H1 (cell line): ENCODE measurements around the gene RPS6KB2. TPM values are rescaled to one million over a fixed set of nuclear protein-coding genes. Genes with fewer than 3 reads are reported as not detected.

ENCODE experiments used
- CTCF ChIA-PET: fragments of 300-600 bp; sonication (Branson Sonifier 250); formaldehyde crosslinking; loops from one replicate; lab custom pipeline; 2021; ENCODE audit not compliant: partially characterized antibody; lab: Charles Lee
- POLR2A ChIA-PET: fragments of 300-600 bp; sonication (Branson Sonifier 250); formaldehyde crosslinking; loops from one replicate; lab custom pipeline; 2021; ENCODE audit warnings: inconsistent platforms; ENCODE audit not compliant: partially characterized antibody; lab: Charles Lee
- DNase-seq, 2 experiments: peaks; one replicate each; pipeline versions ENCODE4 v3.0.0 to v3.0.0-alpha.2; 2010 to 2022; ENCODE audit warnings: low spot score in 2 of 2, low read depth in 1 of 2, mixed read lengths in 1 of 2
- FAIRE-seq: peaks from 2 replicates; lab custom pipeline; 2011; peaks lifted over from hg19 to GRCh38; lab: Jason Lieb, UNC
- H2AFZ ChIP-seq: 2 replicates; pipeline ENCODE4 v1.8.1; 2012; ENCODE audit warnings: low read length, inconsistent platforms
- H2AK5ac ChIP-seq: 2 replicates; pipeline ENCODE4 v1.6.1; 2013; ENCODE audit warnings: low read depth, low read length
- H2BK120ac ChIP-seq: replicated peaks from 2 replicates; pipeline ENCODE3; 2013; ENCODE audit warnings: low read depth, low read length, inconsistent platforms
- H2BK12ac ChIP-seq: 2 replicates; pipeline ENCODE4 v1.6.1; 2013; ENCODE audit warnings: low read depth, low read length
- H2BK15ac ChIP-seq: 2 replicates; pipeline ENCODE4 v1.6.1; 2013; ENCODE audit warnings: low read length
- H2BK20ac ChIP-seq: 2 replicates; pipeline ENCODE4 v1.6.1; 2013; ENCODE audit warnings: low read length
- H2BK5ac ChIP-seq: 2 replicates; pipeline ENCODE4 v1.6.1; 2013; ENCODE audit warnings: low read depth, low read length
- H3K14ac ChIP-seq: 2 replicates; pipeline ENCODE4 v1.6.1; 2013; ENCODE audit warnings: inconsistent platforms; ENCODE audit not compliant: insufficient read length
- H3K18ac ChIP-seq: 2 replicates; pipeline ENCODE4 v1.6.1; 2013; ENCODE audit warnings: low read length; ENCODE audit errors: extremely low read depth
- H3K23ac ChIP-seq: 2 replicates; pipeline ENCODE4 v1.6.1; 2013; ENCODE audit warnings: inconsistent platforms; ENCODE audit not compliant: insufficient read length
- H3K23me2 ChIP-seq: 2 replicates; pipeline ENCODE4 v1.6.1; 2013; ENCODE audit warnings: low read depth, low read length
- H3K27ac ChIP-seq: 2 replicates; pipeline ENCODE4 v1.6.1; 2011; ENCODE audit warnings: low read depth, low read length, inconsistent platforms
- H3K27me3 ChIP-seq, 4 experiments: replicated peaks in 1 of 4; 1 replicate in 1 of 4; 2 replicates in 3 of 4; pipeline versions ENCODE4 v1.6.1 to v1.8.1; 2011 to 2013; ENCODE audit warnings: low read length in 3 of 4, mild to moderate bottlenecking in 3 of 4, inconsistent platforms in 2 of 4, mixed read lengths in 2 of 4, moderate library complexity in 1 of 4; ENCODE audit not compliant: control insufficient read depth in 3 of 4, insufficient read depth in 3 of 4; ENCODE audit errors: extremely low read depth in 1 of 4
- H3K36me3 ChIP-seq, 4 experiments: 2 replicates each; pipeline versions ENCODE4 v1.6.1 to v1.8.1; 2011 to 2013; ENCODE audit warnings: mild to moderate bottlenecking in 4 of 4, low read length in 3 of 4, moderate library complexity in 2 of 4, control low read depth in 1 of 4, inconsistent platforms in 1 of 4; ENCODE audit not compliant: insufficient read depth in 4 of 4, control insufficient read depth in 2 of 4
- H3K4ac ChIP-seq: replicated peaks from 2 replicates; pipeline ENCODE3; 2013; ENCODE audit warnings: low read length, low read depth, mixed read lengths, inconsistent platforms; ENCODE audit not compliant: insufficient read length
- H3K4me1 ChIP-seq, 4 experiments: replicated peaks in 1 of 4; 1 replicate in 1 of 4; 2 replicates in 3 of 4; pipeline versions ENCODE4 v1.6.1 to v1.8.1; 2011 to 2013; ENCODE audit warnings: low read length in 3 of 4, inconsistent platforms in 2 of 4, mixed read lengths in 1 of 4; ENCODE audit not compliant: insufficient read depth in 4 of 4, control insufficient read depth in 3 of 4
- H3K4me2 ChIP-seq, 2 experiments: 2 replicates each; pipeline versions ENCODE4 v1.6.1 to v1.8.1; 2011 to 2013; ENCODE audit warnings: low read depth in 2 of 2, low read length in 2 of 2, control low read depth in 1 of 2, inconsistent platforms in 1 of 2, mild to moderate bottlenecking in 1 of 2; ENCODE audit not compliant: insufficient read depth in 1 of 2
- H3K4me3 ChIP-seq, 4 experiments: fragments of 200-600, 300-600 bp in 1 of 4; sonication (generic), shearing (Covaris generic), sonication (Bioruptor Twin) in 1 of 4; 2 replicates each; pipeline versions ENCODE4 v1.5.1 to v1.8.1; 2011 to 2016; ENCODE audit warnings: low read length in 4 of 4, low read depth in 3 of 4, control low read depth in 2 of 4, inconsistent platforms in 2 of 4, mild to moderate bottlenecking in 2 of 4, mixed read lengths in 1 of 4, moderate library complexity in 1 of 4; ENCODE audit not compliant: insufficient read depth in 2 of 4; ENCODE audit errors: extremely low read depth in 1 of 4
- H3K56ac ChIP-seq: replicated peaks from 2 replicates; pipeline ENCODE3; 2013; ENCODE audit warnings: low read depth, mild to moderate bottlenecking, mixed read lengths, low read length, inconsistent platforms; ENCODE audit not compliant: insufficient read length
- H3K79me1 ChIP-seq: 2 replicates; pipeline ENCODE4 v1.6.1; 2013; ENCODE audit warnings: low read depth, low read length, control low read depth
- H3K79me2 ChIP-seq, 2 experiments: 2 replicates each; pipeline versions ENCODE4 v1.6.1 to v1.8.1; 2012 to 2013; ENCODE audit warnings: low read length in 2 of 2, mild to moderate bottlenecking in 2 of 2, inconsistent platforms in 1 of 2; ENCODE audit not compliant: insufficient read depth in 2 of 2, control insufficient read depth in 1 of 2
- H3K9ac ChIP-seq, 4 experiments: replicated peaks in 1 of 4; 1 replicate in 1 of 4; 2 replicates in 3 of 4; pipeline versions ENCODE4 v1.6.1 to v1.8.1; 2011 to 2013; ENCODE audit warnings: low read depth in 3 of 4, low read length in 3 of 4, control low read depth in 2 of 4, mild to moderate bottlenecking in 2 of 4, moderate library complexity in 2 of 4, inconsistent platforms in 1 of 4; ENCODE audit errors: extremely low read depth in 1 of 4
- H3K9me3 ChIP-seq, 2 experiments: 2 replicates each; pipeline versions ENCODE4 v1.6.1 to v1.8.1; 2012 to 2013; ENCODE audit warnings: mild to moderate bottlenecking in 2 of 2, moderate library complexity in 2 of 2, control low read depth in 1 of 2, inconsistent platforms in 1 of 2, low read depth in 1 of 2, low read length in 1 of 2, mixed read lengths in 1 of 2; ENCODE audit not compliant: insufficient read depth in 2 of 2
- H4K20me1 ChIP-seq, 2 experiments: replicated peaks in 1 of 2; 2 replicates each; pipeline versions ENCODE3 to v1.8.1; 2011 to 2013; ENCODE audit warnings: inconsistent platforms in 2 of 2, low read length in 2 of 2, mild to moderate bottlenecking in 1 of 2; ENCODE audit not compliant: insufficient read depth in 2 of 2, control insufficient read depth in 1 of 2
- H4K5ac ChIP-seq: 2 replicates; pipeline ENCODE4 v1.6.1; 2013; ENCODE audit warnings: low read length, low read depth, mixed read lengths, inconsistent platforms; ENCODE audit not compliant: insufficient read length
- H4K8ac ChIP-seq: 2 replicates; pipeline ENCODE4 v1.8.0; 2013; ENCODE audit warnings: mild to moderate bottlenecking, moderate library complexity, low read length, inconsistent platforms; ENCODE audit not compliant: insufficient read depth; ENCODE audit errors: extremely low read depth
- H4K91ac ChIP-seq: replicated peaks from 2 replicates; pipeline ENCODE3; 2013; ENCODE audit warnings: low read length, mixed read lengths, inconsistent platforms; ENCODE audit not compliant: insufficient read length
- HDAC6 ChIP-seq: IDR thresholded peaks from one replicate; pipeline ENCODE4 v1.7.1; 2012; ENCODE audit warnings: low read depth, mild to moderate bottlenecking, inconsistent platforms, low read length, moderate library complexity
- MAFK ChIP-seq: IDR thresholded peaks from 2 replicates; pipeline ENCODE4 v1.6.1; 2012; ENCODE audit warnings: low read depth, mild to moderate bottlenecking, improper control_type of control experiment, low read length
- NRF1 ChIP-seq: IDR thresholded peaks from 2 replicates; pipeline ENCODE4 v1.6.1; 2011; ENCODE audit warnings: mild to moderate bottlenecking, low read depth, low read length, improper control_type of control experiment
- PHF8 ChIP-seq: fragments of 200-600 bp; sonication (generic); conservative IDR thresholded peaks from 2 replicates; pipeline ENCODE4 v1.7.1; 2012; ENCODE audit warnings: low read depth, mild to moderate bottlenecking, inconsistent platforms, low read length, moderate library complexity
- SIN3A ChIP-seq, 2 experiments: IDR thresholded peaks in 1 of 2; conservative IDR thresholded peaks in 1 of 2; 2 replicates each; pipeline ENCODE4 v1.6.1; 2011 to 2012; ENCODE audit warnings: low read length in 2 of 2, improper control_type of control experiment in 1 of 2, low read depth in 1 of 2, mild to moderate bottlenecking in 1 of 2
- USF2 ChIP-seq: IDR thresholded peaks from 2 replicates; pipeline ENCODE4 v1.6.1; 2011; ENCODE audit warnings: low read length, improper control_type of control experiment
- WGBS, 2 experiments: shearing (Covaris generic) in 1 of 2; methylation state at CpG; one replicate each; pipeline versions ENCODE4 v1.1.6 to v1.1.7; 2013 to 2015; ENCODE audit warnings: low lambda C conversion rate in 2 of 2, mixed read lengths in 2 of 2, inconsistent platforms in 1 of 2, low coverage in 1 of 2, missing lambda C conversion rate in 1 of 2; ENCODE audit not compliant: insufficient replicate concordance in 2 of 2, insufficient coverage in 1 of 2, insufficient read length in 1 of 2; ENCODE audit errors: extremely low coverage in 1 of 2, missing lambda C conversion rate in 1 of 2; 5-methylcytosine and 5-hydroxymethylcytosine counted together
- polyA plus RNA-seq, 7 experiments: library from polyadenylated mRNA; depleted of rRNA in 3 of 7; stranded (reverse) in 5 of 7; unstranded in 2 of 7; fragments of >200 nt in 5 of 7; fragments of 200-250 nt in 2 of 7; gene quantifications; 1 replicate in 5 of 7; 2 replicates in 1 of 7; 4 replicates in 1 of 7; pipeline versions ENCODE4 v1.2.1 to v1.2.3, GENCODE V29; 2011 to 2013; ENCODE audit warnings: missing spikeins in 2 of 7, mixed read lengths in 2 of 7
- total RNA-seq: library from RNA; stranded (reverse); fragmentation: NEBNext Ultra II Directional; extraction: Animal tissue kit (Norgen Biotek cat#: 25700); gene quantifications from 2 replicates; pipeline ENCODE4 v1.2.1, GENCODE V29; 2021

The RPS6KB2 gene
- total and polyA plus RNA-seq, 2 of the 8 experiments (the other 6 are each of a cell fraction or from before 2014, with no cell fraction given): 41.0 to 47.1 TPM

- Histone ChIP-seq H2BK20ac (no peak within 1 kb of the TSS), H4K91ac (no peak within 1 kb of the TSS), H2BK5ac (no peak within 1 kb of the TSS; the same call in 1 of the 2 replicates), H3K14ac (no peak within 1 kb of the TSS), H2BK12ac (0 out of 2 replicates have a peak within 1 kb of the TSS, but pooled peaks have one; percentile 9), H3K36me3 (no peaks in the 10 kb centered on the region), H4K20me1 (no peaks in the 10 kb centered on the region), H2AK5ac (no peak within 1 kb of the TSS), H3K79me1 (no peaks in the 10 kb centered on the region), H3K9ac (no peak within 1 kb of the TSS), H3K23ac (no peak within 1 kb of the TSS), H3K18ac (no peak within 1 kb of the TSS), H3K4ac (no peak within 1 kb of the TSS), H3K27me3 (no peaks in the 10 kb centered on the region), H3K79me2 (no peaks in the 10 kb centered on the region), H3K4me2 (no peak within 1 kb of the TSS), H3K4me3 (no peak within 1 kb of the TSS), H3K9me3 (no peaks in the 10 kb centered on the region), H4K5ac (no peak within 1 kb of the TSS), H3K27ac (no peak within 1 kb of the TSS), H3K23me2 (no peaks in the 10 kb centered on the region), H3K56ac (no peak within 1 kb of the TSS), H2BK120ac (no peak within 1 kb of the TSS), H4K8ac (no peak within 1 kb of the TSS; the same call in 1 of the 2 replicates), H3K4me1 (no peaks in the 10 kb centered on the region)
- WGBS, 2 experiments: 90% methylated on average over 26 of the region's 33 CpGs; no CpG with 5 or more reads in 1 of the 2 experiments
- FAIRE-seq (no peak), DNase-seq (no peak)
- ChIA-PET CTCF (interaction anchor here (0.8 to 2.1 kb wide), 6 partner anchors 8 to 51 kb away, joined by 3 to 8 read pairs (median 4); partner anchors contain the start of gene PPP1CA), POLR2A (interaction anchor here (1.4 to 2.2 kb wide), 5 partner anchors 12 to 24 kb away, joined by 3 to 15 read pairs (median 8); partner anchors contain the start of genes PTPRCAP and RPS6KB2)
- TF ChIP-seq NRF1 (no peak), MAFK (no peak), SIN3A (conservative IDR thresholded peaks at IDR 0.05 in 1 of 2, IDR thresholded peaks at IDR 0.05 in 1 of 2; ENCODE audit: low read depth in 1 of 2, low read length in 2 of 2) (no peak), HDAC6 (no peak), USF2 (no peak), PHF8 (no peak)
- TF ChIP-seq, all 59 proteins: peak for 0
- H2AFZ ChIP-seq: no peak within 1 kb of the TSS
- H2BK15ac ChIP-seq: 0 out of 2 replicates have a peak within 1 kb of the TSS, but pooled peaks have one; percentile 46
These were observed 24.1 kb downstream of the RPS6KB2 start, which contains the start of gene GPR152 for GRCh38 chr11:67452141-67452952. Gene GPR152 (minus strand): TSS chr11:67452729. CDS start chr11:67452724, 5 bp downstream.
